ENCODE data around the gene SYP.
"Not testable (repeated sequence)": the region's sequence is repeated elsewhere in the genome, so short reads cannot be mapped to it uniquely, and the experiment has no call there.

SYP gene

DNA sequence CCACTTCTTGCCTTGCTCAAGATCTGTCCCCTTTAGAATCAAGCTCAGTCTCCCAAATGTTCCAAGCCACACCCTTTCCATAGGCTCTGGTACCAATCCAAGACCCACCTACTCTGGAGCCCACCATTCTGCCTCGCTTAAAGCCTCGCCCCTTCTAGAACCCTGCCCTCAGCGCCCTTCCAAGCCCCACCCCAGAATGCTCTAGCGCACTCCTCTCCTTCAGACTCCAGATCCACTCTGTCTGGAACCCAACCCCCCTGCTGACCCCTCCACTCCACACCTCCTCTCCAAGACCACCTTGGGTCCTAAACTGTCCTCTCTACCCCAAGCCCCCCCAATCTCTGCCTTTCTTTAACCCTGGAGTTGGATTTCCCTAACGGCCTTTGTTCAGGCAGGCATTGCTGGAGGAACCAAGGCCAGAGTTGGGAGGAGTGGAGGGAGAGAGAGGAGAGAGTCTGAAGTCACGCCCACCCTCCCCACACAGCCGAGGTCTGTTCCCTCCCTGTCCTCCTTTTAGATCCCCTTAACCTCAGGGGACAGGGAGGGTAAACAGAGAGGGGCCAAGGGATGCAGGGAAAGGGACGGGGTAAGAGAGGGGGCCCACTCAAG is 11.4 kb downstream of the SYP start:
- DNase-seq = no peak

- no peak for DNase-seq
Observed at GRCh38 chrX:49187526-49187925, 12.5 kb downstream of the SYP start.

DNA sequence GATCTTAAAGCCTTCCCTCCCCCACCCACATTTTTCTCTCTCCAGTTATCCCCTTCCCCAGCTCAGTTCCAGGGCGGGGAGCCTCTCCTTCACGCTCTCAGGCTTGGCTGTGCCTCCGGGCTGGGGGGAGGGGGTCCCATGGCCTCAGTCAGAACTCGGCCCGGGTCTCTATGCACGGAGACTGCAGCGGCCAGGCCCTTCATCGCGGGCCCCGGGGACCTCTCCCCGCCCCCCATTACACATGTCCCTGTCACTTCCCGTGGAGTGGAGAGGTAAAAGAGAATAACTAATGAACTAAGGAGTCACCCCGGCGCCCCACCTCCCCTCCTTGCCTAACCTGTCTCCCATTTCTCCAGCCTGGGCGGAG is 13.0 kb downstream of the SYP start:
- no peak for DNase-seq

GRCh38 chrX:49186125-49187027 is 13.6 kb downstream of the SYP start, which contains the start of gene PRICKLE3:
PRICKLE3 (minus strand) TSS chrX:49186373; CDS start chrX:49186297, 76 bp downstream.
- DNase-seq = peak; percentile 49

GRCh38 chrX:49184294-49185281 is 15.4 kb downstream of the SYP start:
- DNase-seq = no peak

GRCh38 chrX:49183701-49184281 is 16.2 kb downstream of the SYP start:
- DNase-seq = no peak

- DNase-seq = no peak
Observed at GRCh38 chrX:49179358-49179757, 20.6 kb downstream of the SYP start.

- DNase-seq = no peak
Observed at GRCh38 chrX:49178537-49178936, 21.5 kb downstream of the SYP start.

DNA sequence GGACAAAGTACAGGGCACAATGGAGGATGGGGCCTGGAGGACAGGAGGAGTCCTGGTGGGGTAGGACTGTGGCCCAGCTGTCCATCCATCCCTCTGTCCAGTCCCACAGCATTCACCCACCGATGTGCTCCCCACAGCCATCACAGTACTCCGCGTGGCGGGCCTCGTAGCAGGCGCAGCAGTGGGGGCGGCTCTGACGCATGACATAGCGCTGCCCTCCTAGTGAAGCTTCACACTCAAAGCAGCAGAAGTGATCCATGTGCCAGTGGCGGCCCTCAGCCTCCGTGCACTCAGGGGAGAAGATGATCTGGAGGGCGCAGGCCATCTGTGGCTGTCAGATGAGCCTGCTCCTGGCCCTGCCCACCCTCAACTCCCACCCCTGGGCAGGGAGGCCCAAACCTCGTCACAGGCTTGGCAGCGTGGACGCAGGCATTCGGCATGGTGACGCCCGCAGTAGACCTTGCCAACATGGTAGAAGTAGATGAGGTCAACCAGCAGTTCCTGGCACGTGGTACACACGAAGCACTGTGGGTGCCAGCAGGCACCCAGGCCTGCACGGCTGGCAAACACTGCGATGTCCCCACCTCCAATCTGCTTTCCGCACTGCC is 22.0 kb downstream of the SYP start:
- no peak for DNase-seq

DNA sequence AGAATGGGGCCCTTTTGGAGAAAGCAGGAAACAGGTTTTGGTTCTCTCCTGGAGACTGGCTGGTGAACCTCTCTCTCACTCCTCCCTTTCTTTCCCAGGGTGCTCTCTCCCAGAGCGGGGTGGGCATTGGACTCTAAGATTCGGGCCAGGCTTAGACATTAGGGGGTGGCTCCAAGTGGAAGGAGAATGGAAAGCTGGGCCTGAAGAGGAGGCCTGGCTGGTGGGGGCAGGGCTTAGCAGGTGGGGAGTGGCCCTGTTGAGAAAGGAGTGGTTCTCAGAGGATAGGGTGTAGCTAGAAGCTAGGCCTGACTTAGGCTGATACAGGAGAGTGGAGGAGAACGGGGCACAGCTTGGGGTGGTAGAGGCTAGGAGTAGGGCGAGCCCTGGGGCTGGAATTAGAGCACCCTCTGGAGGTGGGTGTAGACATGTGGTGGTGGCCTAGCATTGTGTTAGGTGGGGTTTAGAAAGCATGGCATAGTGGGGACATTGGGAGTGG is 22.6 kb downstream of the SYP start:
- DNase-seq = no peak

DNA sequence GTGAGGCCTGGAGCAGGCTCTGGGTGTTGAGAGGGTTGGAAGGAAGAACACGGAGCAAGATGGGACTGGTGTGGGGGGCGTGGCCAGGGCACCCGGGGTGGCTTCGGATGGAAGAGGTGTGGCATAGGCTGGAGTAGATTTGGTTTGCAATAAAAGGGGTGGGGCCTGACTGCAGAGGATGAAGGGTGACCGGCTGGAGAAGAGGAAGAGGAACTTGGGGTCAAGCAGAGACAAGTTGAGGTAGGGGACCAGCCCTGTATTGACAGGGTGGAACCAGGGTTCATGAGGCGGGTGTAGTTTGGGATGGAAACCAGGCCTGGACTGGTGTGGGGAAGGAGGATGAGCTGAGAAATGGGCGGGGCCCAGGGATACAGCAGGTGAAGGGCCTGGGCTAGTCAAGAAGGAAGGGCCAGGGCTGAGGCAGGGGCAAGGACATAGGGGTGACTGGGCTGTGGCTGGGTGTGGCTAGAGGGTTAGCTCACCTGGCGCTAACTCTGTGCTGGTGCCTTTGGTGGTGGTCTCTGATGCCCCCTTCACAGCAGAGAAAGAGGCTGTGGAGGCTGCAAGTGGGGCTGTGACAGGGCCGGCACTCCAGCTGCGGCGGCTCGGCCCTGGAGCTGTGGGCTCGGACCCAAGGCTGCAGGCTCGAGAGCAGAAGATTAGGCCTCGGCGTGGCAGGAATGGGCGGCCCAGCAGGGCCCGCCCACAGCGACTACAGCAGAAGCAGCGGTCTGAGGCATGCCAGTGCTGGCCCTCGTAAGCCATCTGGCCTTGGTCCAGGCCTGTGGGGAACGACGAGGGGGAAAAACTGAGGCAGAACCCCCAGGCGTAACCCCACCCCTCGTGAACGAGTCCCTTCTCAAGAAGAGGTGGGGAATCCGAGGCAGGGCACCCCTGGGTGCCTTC is 23.3 kb downstream of the SYP start:
- no peak for DNase-seq

- DNase-seq = no peak
Observed at GRCh38 chrX:49175435-49176274, 24.3 kb downstream of the SYP start.

DNA sequence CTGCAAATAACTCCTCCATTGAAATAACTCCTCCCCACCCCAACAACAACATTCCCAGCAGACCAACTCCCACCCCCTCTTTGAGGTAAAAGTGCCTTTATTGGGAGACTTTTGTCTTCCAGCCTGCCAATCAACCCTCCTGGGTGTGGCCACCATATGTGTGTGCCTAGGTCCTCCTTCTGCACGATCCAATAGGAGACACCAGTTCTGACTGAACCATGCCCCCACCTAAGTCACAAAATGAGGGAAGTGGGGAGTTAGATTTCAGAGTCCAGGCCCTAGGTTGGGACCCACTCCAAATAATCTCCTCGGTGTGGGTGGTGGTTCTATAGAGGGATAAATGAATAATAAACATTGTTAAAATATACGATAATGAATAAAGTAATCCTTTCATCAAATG is 25.3 kb downstream of the SYP start:
- no peak for DNase-seq

GRCh38 chrX:49173544-49173943 is 26.4 kb downstream of the SYP start:
- not testable (repeated sequence) for DNase-seq

DNA sequence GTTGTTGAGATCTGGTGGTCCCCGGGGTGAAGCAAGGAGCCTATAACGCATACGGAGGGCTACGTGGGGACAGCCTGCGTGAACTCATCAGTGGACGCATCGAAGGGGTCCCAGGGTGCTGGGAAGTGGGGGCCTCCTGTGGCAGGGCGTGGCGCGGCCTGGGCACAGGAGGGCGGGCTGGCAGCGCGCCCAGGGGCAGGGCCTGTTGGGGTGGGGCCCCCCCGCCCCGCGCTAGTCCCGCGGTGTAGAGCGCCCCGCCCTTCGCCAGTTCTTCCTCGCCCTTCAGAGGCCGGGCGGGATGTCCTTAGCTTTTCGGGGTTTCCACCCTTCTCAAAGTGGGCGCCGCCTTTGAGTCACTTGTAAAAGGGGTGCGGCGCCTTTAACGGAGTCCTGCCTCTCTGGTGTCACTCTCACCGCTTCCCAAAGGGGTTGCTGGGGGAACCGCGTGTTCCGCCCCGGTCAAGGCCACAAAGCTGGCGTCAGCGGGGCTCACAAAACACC is 27.7 kb downstream of the SYP start:
- peak; percentile 23 for DNase-seq

- no peak for DNase-seq
Observed at GRCh38 chrX:49171752-49172279, 28.2 kb downstream of the SYP start, which contains the start of gene PLP2. PLP2 (plus strand) TSS chrX:49171898; CDS start chrX:49172001, 103 bp downstream.

DNA sequence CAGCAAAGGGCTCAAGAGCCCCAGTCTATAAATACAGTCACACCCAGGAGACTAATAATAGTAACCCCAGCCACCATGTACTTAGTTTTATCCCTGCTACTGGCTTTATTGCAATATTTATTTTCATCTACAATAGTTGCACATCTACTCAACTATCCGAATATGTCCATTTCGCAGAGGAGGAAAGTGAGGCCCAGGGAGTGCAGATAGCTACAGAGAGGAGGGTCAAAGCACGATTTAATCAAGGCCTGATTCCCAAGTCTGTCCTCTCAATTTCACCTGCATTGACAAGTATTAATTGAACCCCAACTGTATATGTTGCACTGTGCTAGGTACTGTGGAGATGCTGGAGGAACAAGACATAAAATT is 32.3 kb downstream of the SYP start:
- DNase-seq = no peak

DNA sequence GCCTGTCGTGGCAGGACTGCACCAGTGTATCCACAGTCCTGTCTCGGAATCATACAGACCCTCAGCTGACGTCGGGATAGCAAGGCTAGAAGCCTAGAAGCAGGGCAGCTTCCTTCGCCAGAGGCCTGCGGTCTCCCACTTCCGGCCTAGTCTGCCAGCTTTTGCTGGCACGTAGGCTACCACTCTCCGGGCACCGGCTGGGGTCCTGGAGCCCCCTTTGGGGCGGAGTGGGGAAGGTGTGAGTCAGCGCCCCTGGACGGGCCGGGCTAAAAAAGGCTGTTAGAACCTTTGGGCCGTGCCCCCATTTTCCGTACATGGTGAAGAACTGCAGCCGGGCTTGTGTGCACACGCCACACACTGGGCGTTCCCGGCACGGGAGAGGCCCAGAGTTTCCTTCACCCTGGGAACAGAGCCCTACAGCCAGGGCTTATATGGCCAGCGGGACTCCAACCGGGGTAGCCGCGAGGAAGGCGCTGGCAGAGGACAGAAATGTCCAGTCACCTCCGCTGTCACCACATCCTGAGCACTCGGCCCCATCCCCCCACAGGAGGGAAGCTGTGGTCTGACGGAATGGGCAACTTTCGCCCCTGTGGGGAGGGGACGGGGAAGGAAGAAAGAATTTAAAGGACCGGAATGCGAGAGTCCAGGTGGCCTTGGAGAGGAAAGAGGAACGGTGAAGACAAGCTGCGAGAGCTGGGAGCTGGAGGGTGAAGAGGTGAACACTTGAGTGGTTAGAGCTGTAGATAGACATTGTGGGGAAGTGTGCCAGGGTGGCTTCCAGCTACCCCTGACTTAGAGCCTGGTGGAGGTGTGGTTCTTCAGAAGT is 32.9 kb downstream of the SYP start:
- DNase-seq = no peak
